Endothelial cell of umbilical vein (primary cell): ENCODE measurements around the gene ADGRG2. TPM values are rescaled to one million over a fixed set of nuclear protein-coding genes. Genes with fewer than 3 reads are reported as not detected.

Experiments used
- BruUV-seq: library from RNA; stranded (reverse); fragments of 400-500 nt; replicated peaks from 2 replicates; lab custom pipeline; 2021; lab: Mats Ljungman, UMichigan
- CTCF ChIA-PET: fragments of 300-600, 350-600 bp; sonication (Branson Sonifier 250); formaldehyde crosslinking; loops from one replicate; lab custom pipeline; 2021; ENCODE audit warnings: antibody characterized with exemption, inconsistent platforms; lab: Charles Lee
- POLR2A ChIA-PET: fragments of 300-600, 350-600 bp; sonication (Branson Sonifier 250); formaldehyde crosslinking; loops from one replicate; lab custom pipeline; 2021; ENCODE audit warnings: antibody characterized with exemption, inconsistent platforms; lab: Charles Lee
- DNase-seq: peaks from one replicate; pipeline ENCODE4 v3.0.0-alpha.2; 2011; ENCODE audit warnings: low read depth, low spot score
- FAIRE-seq: peaks from 2 replicates; lab custom pipeline; 2011; peaks lifted over from hg19 to GRCh38; lab: Jason Lieb, UNC
- H2AFZ ChIP-seq: 2 replicates; pipeline ENCODE4 v1.6.0; 2012; ENCODE audit warnings: low read depth, low read length, control low read depth, inconsistent platforms
- H3K27ac ChIP-seq: 2 replicates; pipeline ENCODE4 v1.5.1; 2011; ENCODE audit warnings: low read depth, mild to moderate bottlenecking, control low read depth, low read length, moderate library complexity; ENCODE audit not compliant: insufficient read depth
- H3K27me3 ChIP-seq, 2 experiments: 2 replicates each; pipeline versions ENCODE4 v1.6.0 to v1.6.1; 2011; ENCODE audit warnings: low read length in 2 of 2, mixed read lengths in 1 of 2; ENCODE audit not compliant: control insufficient read depth in 2 of 2, insufficient read depth in 2 of 2
- H3K36me3 ChIP-seq, 2 experiments: 2 replicates in 1 of 2; 3 replicates in 1 of 2; pipeline ENCODE4 v1.5.1; 2011; ENCODE audit warnings: low read length in 2 of 2, mild to moderate bottlenecking in 1 of 2, moderate library complexity in 1 of 2; ENCODE audit not compliant: control insufficient read depth in 2 of 2, insufficient read depth in 2 of 2; ENCODE audit errors: extremely low read depth in 1 of 2
- H3K4me1 ChIP-seq: 3 replicates; pipeline ENCODE4 v1.5.1; 2011; ENCODE audit warnings: mild to moderate bottlenecking, low read length; ENCODE audit not compliant: control insufficient read depth, insufficient read depth; ENCODE audit errors: extremely low read depth
- H3K4me2 ChIP-seq: 2 replicates; pipeline ENCODE4 v1.6.1; 2011; ENCODE audit warnings: low read length, control low read depth, mixed read lengths; ENCODE audit not compliant: insufficient read depth
- H3K4me3 ChIP-seq, 3 experiments: fragments of 200-600 bp in 1 of 3; sonication (generic), shearing (Covaris generic) in 1 of 3; replicated peaks in 1 of 3; 2 replicates each; pipeline ENCODE4 v1.5.1; 2011 to 2016; ENCODE audit warnings: control low read depth in 3 of 3, low read length in 3 of 3, mild to moderate bottlenecking in 2 of 3, inconsistent platforms in 1 of 3, low read depth in 1 of 3, moderate library complexity in 1 of 3; ENCODE audit not compliant: insufficient read depth in 1 of 3
- H3K79me2 ChIP-seq: 2 replicates; pipeline ENCODE4 v1.6.0; 2012; ENCODE audit warnings: low read length, inconsistent platforms; ENCODE audit not compliant: control insufficient read depth, insufficient read depth
- H3K9ac ChIP-seq: replicated peaks from 2 replicates; pipeline ENCODE3; 2011; ENCODE audit warnings: low read length, control low read depth; ENCODE audit not compliant: insufficient read depth; ENCODE audit errors: extremely low read depth
- H3K9me1 ChIP-seq: replicated peaks from 3 replicates; pipeline ENCODE4 v1.6.0; 2011; ENCODE audit warnings: mild to moderate bottlenecking, low read length; ENCODE audit not compliant: control insufficient read depth, insufficient read depth; ENCODE audit errors: extremely low read depth
- H3K9me3 ChIP-seq: replicated peaks from 2 replicates; pipeline ENCODE4 v1.5.1; 2012; ENCODE audit warnings: low read length, inconsistent platforms; ENCODE audit not compliant: control insufficient read depth, insufficient read depth
- H4K20me1 ChIP-seq: replicated peaks from 2 replicates; pipeline ENCODE3; 2011; ENCODE audit warnings: mild to moderate bottlenecking, low read length; ENCODE audit not compliant: control insufficient read depth, insufficient read depth; ENCODE audit errors: extremely low read depth
- EZH2 ChIP-seq: IDR thresholded peaks from 2 replicates; pipeline ENCODE4 v1.6.1; 2012; ENCODE audit warnings: borderline replicate concordance, low read depth, mild to moderate bottlenecking, moderate library complexity, low read length, inconsistent platforms; ENCODE audit not compliant: severe bottlenecking
- FOS ChIP-seq: IDR thresholded peaks from 2 replicates; pipeline ENCODE4 v1.6.1; 2011; ENCODE audit warnings: mild to moderate bottlenecking, low read length, moderate library complexity, borderline replicate concordance; ENCODE audit not compliant: insufficient read depth
- JUN ChIP-seq: IDR thresholded peaks from 2 replicates; pipeline ENCODE4 v1.6.1; 2011; ENCODE audit warnings: borderline replicate concordance, low read depth; ENCODE audit not compliant: insufficient read length, insufficient read depth
- POLR2AphosphoS5 ChIP-seq: IDR thresholded peaks from 2 replicates; pipeline ENCODE4 v1.6.1; 2012; ENCODE audit warnings: low read depth, mild to moderate bottlenecking, control low read depth, low read length, moderate library complexity; ENCODE audit not compliant: insufficient read depth
- dilution Hi-C: fragments of 300-500 bp; cut with MboI; formaldehyde crosslinking; loops from one replicate; pipeline ENCODE4 v1.15.0; 2019; ENCODE audit warnings: low sequenced_read_pairs; ENCODE audit not compliant: extremely low pct_ligation_motif_present
- intact Hi-C: fragments of 100-400 bp; cut with micrococcal nuclease; formaldehyde crosslinking; loops from one replicate; pipeline ENCODE4 v1.10.0; 2022
- polyA plus RNA-seq, 4 experiments: library from polyadenylated mRNA; depleted of rRNA in 3 of 4; stranded (reverse) in 3 of 4; unstranded in 1 of 4; fragments of >200 nt; gene quantifications; 2 replicates each; pipeline versions ENCODE4 v1.2.1 to v1.2.3, GENCODE V29; 2011 to 2012; ENCODE audit warnings: missing spikeins in 1 of 4
- total RNA-seq: library from RNA; stranded (reverse); gene quantifications from 2 replicates; pipeline ENCODE4 v1.2.3, GENCODE V29; 2021
- TF ChIP-seq, protein P1 (sequence below), 2 donors: IDR thresholded peaks; 1 replicate in 1 of 2; 2 replicates in 1 of 2; pipeline ENCODE4 v1.5.1; 2011; ENCODE audit warnings: low read length in 2 of 2, mild to moderate bottlenecking in 2 of 2, moderate library complexity in 2 of 2, control low read depth in 1 of 2, inconsistent platforms in 1 of 2, low read depth in 1 of 2; ENCODE audit not compliant: insufficient read depth in 1 of 2; ENCODE audit errors: extremely low read depth in 1 of 2
- TF ChIP-seq, protein P2 (sequence below): IDR thresholded peaks from 2 replicates; pipeline ENCODE4 v1.6.1; 2011; ENCODE audit not compliant: insufficient read depth, insufficient read length

ADGRG2 gene
- total and polyA plus RNA-seq, 2 donors (not counting 3 experiments of a cell fraction or from before 2014, with no cell fraction given): not detected

DNA sequence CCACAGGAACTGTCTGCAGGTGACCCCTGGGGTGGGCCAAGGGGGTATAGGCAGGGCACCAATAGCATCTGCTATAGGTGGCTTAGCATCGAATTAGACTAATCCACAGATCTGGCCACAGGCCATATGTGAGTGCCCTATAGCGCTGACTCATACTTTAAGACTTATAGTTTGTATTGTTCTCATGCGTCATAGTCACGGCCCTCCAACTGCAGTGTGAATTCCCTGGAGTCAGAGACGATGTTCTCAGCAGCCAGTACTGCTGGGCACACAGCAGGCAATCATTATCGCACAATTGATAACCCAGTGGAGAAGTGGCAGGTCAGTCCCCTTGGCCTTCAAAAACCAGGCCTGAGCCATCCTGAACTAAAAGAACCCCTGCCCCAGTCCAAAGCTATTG lies 58.1 kb downstream of the ADGRG2 start:
- intact Hi-C loops: no loop called here
- CTCF ChIA-PET: interaction anchor here (1.4 kb wide), 1 partner anchor 24 kb away, joined by 3 read pairs; no protein-coding TSS in a partner anchor

More for the DNA sequence above, 58.1 kb downstream of the ADGRG2 start:
- dilution Hi-C loops: no loop called here
- H3K4me2 ChIP-seq: no peak overlapping the region
- H4K20me1 ChIP-seq: no peaks in the 10 kb centered on the region
- no peaks in the 10 kb centered on the region for H3K9me3 ChIP-seq
- DNase-seq (no peak), FAIRE-seq (no peak)
- no peaks in the 10 kb centered on the region for H3K79me2 ChIP-seq
- H3K9me1 ChIP-seq: no peaks in the 10 kb centered on the region
- no peak overlapping the region for H2AFZ ChIP-seq
- POLR2A ChIA-PET: no interaction called here
- no TSS peak for BruUV-seq
- no peaks in the 10 kb centered on the region for H3K36me3 ChIP-seq
- H3K27me3 ChIP-seq: no peaks in the 10 kb centered on the region
- no peak overlapping the region for H3K9ac ChIP-seq
- no peaks in the 10 kb centered on the region for H3K4me1 ChIP-seq
- TF ChIP-seq EZH2 (no peak), FOS (no peak), POLR2AphosphoS5 (no peak), JUN (no peak)
- TF ChIP-seq, protein P1, sequence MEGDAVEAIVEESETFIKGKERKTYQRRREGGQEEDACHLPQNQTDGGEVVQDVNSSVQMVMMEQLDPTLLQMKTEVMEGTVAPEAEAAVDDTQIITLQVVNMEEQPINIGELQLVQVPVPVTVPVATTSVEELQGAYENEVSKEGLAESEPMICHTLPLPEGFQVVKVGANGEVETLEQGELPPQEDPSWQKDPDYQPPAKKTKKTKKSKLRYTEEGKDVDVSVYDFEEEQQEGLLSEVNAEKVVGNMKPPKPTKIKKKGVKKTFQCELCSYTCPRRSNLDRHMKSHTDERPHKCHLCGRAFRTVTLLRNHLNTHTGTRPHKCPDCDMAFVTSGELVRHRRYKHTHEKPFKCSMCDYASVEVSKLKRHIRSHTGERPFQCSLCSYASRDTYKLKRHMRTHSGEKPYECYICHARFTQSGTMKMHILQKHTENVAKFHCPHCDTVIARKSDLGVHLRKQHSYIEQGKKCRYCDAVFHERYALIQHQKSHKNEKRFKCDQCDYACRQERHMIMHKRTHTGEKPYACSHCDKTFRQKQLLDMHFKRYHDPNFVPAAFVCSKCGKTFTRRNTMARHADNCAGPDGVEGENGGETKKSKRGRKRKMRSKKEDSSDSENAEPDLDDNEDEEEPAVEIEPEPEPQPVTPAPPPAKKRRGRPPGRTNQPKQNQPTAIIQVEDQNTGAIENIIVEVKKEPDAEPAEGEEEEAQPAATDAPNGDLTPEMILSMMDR (IDR thresholded peaks at IDR 0.05; ENCODE audit: extremely low read depth in 1 of 2, insufficient read depth in 1 of 2, low read depth in 1 of 2, low read length in 2 of 2): no peak
- TF ChIP-seq, protein P2, sequence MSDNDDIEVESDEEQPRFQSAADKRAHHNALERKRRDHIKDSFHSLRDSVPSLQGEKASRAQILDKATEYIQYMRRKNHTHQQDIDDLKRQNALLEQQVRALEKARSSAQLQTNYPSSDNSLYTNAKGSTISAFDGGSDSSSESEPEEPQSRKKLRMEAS: no peak
- no peak overlapping the region for H3K27ac ChIP-seq
- no peak overlapping the region for H3K4me3 ChIP-seq
